ENCODE measurements around the gene GAS7.

GRCh38 chr17:10201680-10202079 lies 3.3 kb upstream of the GAS7 start:
- no peak for TF ChIP-seq CTCF (conservative IDR thresholded peaks at IDR 0.05; ENCODE audit: low read depth in 2 of 2)
- no peak for TF ChIP-seq EZH2 (IDR thresholded peaks at IDR 0.05; ENCODE audit: low read depth, unreplicated experiment)
- no peak for TF ChIP-seq ZNF331 (CRISPR knock-in tag; IDR thresholded peaks at IDR 0.05; ENCODE audit: low read depth)
- TF ChIP-seq CREB1 (CRISPR knock-in tag; IDR thresholded peaks at IDR 0.05; ENCODE audit: low read depth), result no peak
- TF ChIP-seq JUNB (IDR thresholded peaks at IDR 0.05; ENCODE audit: unreplicated experiment), result no peak
- TF ChIP-seq, protein P1, sequence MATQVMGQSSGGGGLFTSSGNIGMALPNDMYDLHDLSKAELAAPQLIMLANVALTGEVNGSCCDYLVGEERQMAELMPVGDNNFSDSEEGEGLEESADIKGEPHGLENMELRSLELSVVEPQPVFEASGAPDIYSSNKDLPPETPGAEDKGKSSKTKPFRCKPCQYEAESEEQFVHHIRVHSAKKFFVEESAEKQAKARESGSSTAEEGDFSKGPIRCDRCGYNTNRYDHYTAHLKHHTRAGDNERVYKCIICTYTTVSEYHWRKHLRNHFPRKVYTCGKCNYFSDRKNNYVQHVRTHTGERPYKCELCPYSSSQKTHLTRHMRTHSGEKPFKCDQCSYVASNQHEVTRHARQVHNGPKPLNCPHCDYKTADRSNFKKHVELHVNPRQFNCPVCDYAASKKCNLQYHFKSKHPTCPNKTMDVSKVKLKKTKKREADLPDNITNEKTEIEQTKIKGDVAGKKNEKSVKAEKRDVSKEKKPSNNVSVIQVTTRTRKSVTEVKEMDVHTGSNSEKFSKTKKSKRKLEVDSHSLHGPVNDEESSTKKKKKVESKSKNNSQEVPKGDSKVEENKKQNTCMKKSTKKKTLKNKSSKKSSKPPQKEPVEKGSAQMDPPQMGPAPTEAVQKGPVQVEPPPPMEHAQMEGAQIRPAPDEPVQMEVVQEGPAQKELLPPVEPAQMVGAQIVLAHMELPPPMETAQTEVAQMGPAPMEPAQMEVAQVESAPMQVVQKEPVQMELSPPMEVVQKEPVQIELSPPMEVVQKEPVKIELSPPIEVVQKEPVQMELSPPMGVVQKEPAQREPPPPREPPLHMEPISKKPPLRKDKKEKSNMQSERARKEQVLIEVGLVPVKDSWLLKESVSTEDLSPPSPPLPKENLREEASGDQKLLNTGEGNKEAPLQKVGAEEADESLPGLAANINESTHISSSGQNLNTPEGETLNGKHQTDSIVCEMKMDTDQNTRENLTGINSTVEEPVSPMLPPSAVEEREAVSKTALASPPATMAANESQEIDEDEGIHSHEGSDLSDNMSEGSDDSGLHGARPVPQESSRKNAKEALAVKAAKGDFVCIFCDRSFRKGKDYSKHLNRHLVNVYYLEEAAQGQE (IDR thresholded peaks at IDR 0.05; ENCODE audit: unreplicated experiment), result no peak
